Measurements from ENCODE around the gene CFAP65. TPM values are rescaled to one million over a fixed set of nuclear protein-coding genes. Genes with fewer than 3 reads are reported as not detected.

Gene CFAP65
- total RNA-seq, 1 donor from 2014 or later: 0.93 TPM

- Mint-ChIP-seq H3K9me3 (no peaks in the 10 kb centered on the region), H3K4me1 (peaks cover 9% of the 10 kb centered on the region), H3K27ac (ENCODE audit: unreplicated experiment) (no peak overlapping the region), H3K27me3 (ENCODE audit: low read depth) (peaks cover 94% of the 10 kb centered on the region), H3K36me3 (ENCODE audit: low read depth) (no peaks in the 10 kb centered on the region), H3K4me3 (peak overlapping the region; percentile 52)
- DNase-seq (ENCODE audit: low read depth, low spot score): no peak
- TF ChIP-seq CTCF (conservative IDR thresholded peaks at IDR 0.05): no peak
Measured at GRCh38 chr2:218984239-218985020, 56.9 kb downstream of the CFAP65 start.

DNA sequence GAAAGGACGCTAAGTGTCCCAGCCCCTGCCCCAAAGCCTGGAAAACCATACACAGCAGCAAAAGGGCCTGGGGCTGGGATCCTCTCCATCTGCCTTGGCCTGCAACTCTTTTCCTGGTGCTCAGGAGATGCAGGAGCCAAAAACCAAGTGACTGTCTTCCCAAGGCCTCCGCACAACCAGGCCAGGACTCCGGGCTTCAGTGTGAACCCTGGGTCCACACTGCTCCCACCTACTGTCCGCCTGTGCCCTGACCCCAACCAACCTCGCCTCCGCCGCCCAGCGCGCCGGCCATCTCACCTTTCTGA lies 57.4 kb downstream of the CFAP65 start:
- no peak overlapping the region for H3K27ac Mint-ChIP-seq (ENCODE audit: unreplicated experiment)
- no peak for DNase-seq (ENCODE audit: low read depth, low spot score)
- H3K9me3 Mint-ChIP-seq: no peaks in the 10 kb centered on the region
- no peak for TF ChIP-seq CTCF (conservative IDR thresholded peaks at IDR 0.05)
- peaks cover 94% of the 10 kb centered on the region for H3K27me3 Mint-ChIP-seq (ENCODE audit: low read depth)
- H3K4me3 Mint-ChIP-seq: no peak overlapping the region
- no peaks in the 10 kb centered on the region for H3K36me3 Mint-ChIP-seq (ENCODE audit: low read depth)
- peaks cover 9% of the 10 kb centered on the region for H3K4me1 Mint-ChIP-seq

- H3K27ac Mint-ChIP-seq (ENCODE audit: unreplicated experiment): no peak overlapping the region
- H3K36me3 Mint-ChIP-seq (ENCODE audit: low read depth): no peaks in the 10 kb centered on the region
- peaks cover 94% of the 10 kb centered on the region for H3K27me3 Mint-ChIP-seq (ENCODE audit: low read depth)
- peaks cover 9% of the 10 kb centered on the region for H3K4me1 Mint-ChIP-seq
- TF ChIP-seq CTCF (conservative IDR thresholded peaks at IDR 0.05): no peak
- no peak for DNase-seq (ENCODE audit: low read depth, low spot score)
- H3K9me3 Mint-ChIP-seq: no peaks in the 10 kb centered on the region
- peak overlapping the region; percentile 6 for H3K4me3 Mint-ChIP-seq
Measured at GRCh38 chr2:218983263-218983933, 57.9 kb downstream of the CFAP65 start.

DNA sequence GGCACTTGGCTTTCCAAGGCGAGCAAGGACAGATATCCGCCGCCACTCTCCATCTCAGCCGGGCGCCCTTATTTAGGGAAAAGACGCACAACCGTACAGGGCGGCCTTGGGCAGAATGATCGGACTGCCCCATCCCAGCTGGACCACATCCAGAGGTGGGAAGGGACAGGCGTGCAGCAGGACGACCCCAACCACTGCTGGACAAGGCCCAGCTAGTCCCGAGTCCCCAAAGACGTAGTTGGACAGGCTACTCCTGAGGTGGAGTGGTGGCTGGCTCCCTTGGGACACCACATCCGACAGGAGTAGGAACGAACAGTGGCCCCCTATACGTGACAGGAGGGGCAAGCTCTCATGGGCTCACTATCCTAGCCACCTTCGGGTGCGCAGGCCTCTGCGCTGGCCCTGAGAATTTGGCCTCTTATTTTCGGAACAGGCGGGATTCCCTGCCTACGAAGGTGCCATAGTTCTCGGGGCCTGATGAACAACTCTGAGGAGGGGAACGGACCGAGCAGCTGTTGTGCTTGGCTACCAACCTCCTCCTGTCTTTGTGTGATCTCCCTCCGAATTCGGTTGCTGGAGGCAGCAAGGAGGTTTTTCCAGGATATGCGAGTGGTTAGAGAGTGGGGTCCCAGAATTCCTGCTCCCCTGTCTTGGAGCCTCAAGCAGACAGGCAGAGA lies 58.6 kb downstream of the CFAP65 start:
- H3K27me3 Mint-ChIP-seq (ENCODE audit: low read depth): peaks cover 94% of the 10 kb centered on the region

More for the DNA sequence above, 58.6 kb downstream of the CFAP65 start:
- no peaks in the 10 kb centered on the region for H3K9me3 Mint-ChIP-seq
- peaks cover 9% of the 10 kb centered on the region for H3K4me1 Mint-ChIP-seq
- peak overlapping the region; percentile 6 for H3K4me3 Mint-ChIP-seq
- no peaks in the 10 kb centered on the region for H3K36me3 Mint-ChIP-seq (ENCODE audit: low read depth)
- no peak for TF ChIP-seq CTCF (conservative IDR thresholded peaks at IDR 0.05)
- DNase-seq (ENCODE audit: low read depth, low spot score): no peak
- no peak overlapping the region for H3K27ac Mint-ChIP-seq (ENCODE audit: unreplicated experiment)

All from neural crest cell (in vitro differentiated cells).